K562 (cell line): ENCODE data around the gene CERS5. TPM values are rescaled to one million over a fixed set of nuclear protein-coding genes. Genes with fewer than 3 reads are reported as not detected.

Experiments
- ATAC-seq: fragments of 200-7000 bp; cut with Tn5 transposase; 3 replicates; pipeline ENCODE4 v1.9.1; 2020; ENCODE audit warnings: moderate library complexity
- BruUV-seq: library from RNA; stranded (reverse); fragments of 400-500 nt; replicated peaks from 2 replicates; lab custom pipeline; 2021; lab: Mats Ljungman, UMichigan
- CTCF ChIA-PET: fragments of 300-600 bp; formaldehyde crosslinking; extraction: SDS; loops from one replicate; lab custom pipeline; 2021; ENCODE audit warnings: low intra/inter-chr PET ratio; lab: Yijun Ruan, JAX
- POLR2A ChIA-PET: fragments of 300-600, 350-650 bp; sonication (Branson Sonifier 250); formaldehyde crosslinking; extraction: SDS; loops from one replicate; lab custom pipeline; 2021; ENCODE audit warnings: antibody characterized with exemption, inconsistent platforms; lab: Yijun Ruan, JAX
- DNase-seq, 4 experiments: peaks; one replicate each; pipeline versions ENCODE4 v3.0.0 to v3.0.0-alpha.2; 2011 to 2018; ENCODE audit warnings: low spot score in 3 of 4, mixed read lengths in 3 of 4; ENCODE audit errors: extremely low read depth in 1 of 4
- FAIRE-seq: peaks from 2 replicates; lab custom pipeline; 2011; peaks lifted over from hg19 to GRCh38; lab: Jason Lieb, UNC
- H2AFZ ChIP-seq: 2 replicates; pipeline ENCODE4 v1.6.0; 2011; ENCODE audit warnings: low read depth, low read length, control low read depth, inconsistent platforms
- H3K27ac ChIP-seq: fragments of 200-600 bp; 3 replicates; pipeline ENCODE4 v1.8.0; 2011; ENCODE audit warnings: low read depth, mild to moderate bottlenecking, control low read depth, inconsistent platforms, low read length, moderate library complexity, mixed read lengths; ENCODE audit errors: extremely low read depth
- H3K27me3 ChIP-seq, 2 experiments: fragments of 300-600 bp in 1 of 2; 2 replicates in 1 of 2; 3 replicates in 1 of 2; pipeline versions ENCODE4 v1.6.0 to v1.8.0; 2011; ENCODE audit warnings: inconsistent platforms in 2 of 2, low read length in 2 of 2, mild to moderate bottlenecking in 1 of 2, mixed read lengths in 1 of 2, moderate library complexity in 1 of 2; ENCODE audit not compliant: control insufficient read depth in 2 of 2, insufficient read depth in 2 of 2
- H3K36me3 ChIP-seq: fragments of 300-600 bp; 3 replicates; pipeline ENCODE4 v1.8.0; 2011; ENCODE audit warnings: mild to moderate bottlenecking, low read length, inconsistent platforms; ENCODE audit not compliant: control insufficient read depth, insufficient read depth
- H3K4me1 ChIP-seq, 2 experiments: fragments of 200-600 bp in 1 of 2; replicated peaks in 1 of 2; 2 replicates in 1 of 2; 3 replicates in 1 of 2; pipeline versions ENCODE4 v1.5.1 to v1.8.0; 2011; ENCODE audit warnings: inconsistent platforms in 2 of 2, low read length in 2 of 2, mild to moderate bottlenecking in 1 of 2, mixed read lengths in 1 of 2, moderate library complexity in 1 of 2; ENCODE audit not compliant: control insufficient read depth in 2 of 2, insufficient read depth in 2 of 2
- H3K4me2 ChIP-seq: 2 replicates; pipeline ENCODE4 v1.6.1; 2011; ENCODE audit warnings: low read length, control low read depth, inconsistent platforms, mixed read lengths; ENCODE audit not compliant: insufficient read depth
- H3K4me3 ChIP-seq: fragments of 200-600 bp; sonication (generic), shearing (Covaris generic); 2 replicates; pipeline ENCODE4 v1.5.1; 2016; ENCODE audit warnings: control low read depth, inconsistent platforms
- H3K79me2 ChIP-seq: fragments of 200-600 bp; 3 replicates; pipeline ENCODE4 v1.8.0; 2011; ENCODE audit warnings: low read length, inconsistent platforms; ENCODE audit not compliant: control insufficient read depth, insufficient read depth
- H3K9ac ChIP-seq, 2 experiments: 2 replicates each; pipeline versions ENCODE4 v1.6.0 to v1.6.1; 2011; ENCODE audit warnings: low read depth in 2 of 2, low read length in 2 of 2, control low read depth in 1 of 2, inconsistent platforms in 1 of 2, mild to moderate bottlenecking in 1 of 2, mixed read lengths in 1 of 2; ENCODE audit not compliant: insufficient read depth in 1 of 2
- H3K9me1 ChIP-seq: one replicate; pipeline ENCODE4 v1.6.0; 2011; ENCODE audit warnings: inconsistent platforms, mild to moderate bottlenecking, low read length, moderate library complexity; ENCODE audit not compliant: control insufficient read depth, insufficient read depth
- H3K9me3 ChIP-seq: replicated peaks from 2 replicates; pipeline ENCODE4 v1.5.1; 2011; ENCODE audit warnings: low read depth, low read length, inconsistent platforms; ENCODE audit not compliant: control insufficient read depth, insufficient read depth
- H4K20me1 ChIP-seq: replicated peaks from 2 replicates; pipeline ENCODE4 v1.6.1; 2011; ENCODE audit warnings: low read length, inconsistent platforms, mixed read lengths; ENCODE audit not compliant: control insufficient read depth, insufficient read depth
- FOS ChIP-seq: IDR thresholded peaks from 3 replicates; pipeline ENCODE4 v1.6.1; 2011; ENCODE audit not compliant: insufficient read length; ENCODE audit errors: extremely low read depth
- GABPA ChIP-seq: fragments of 200-800 bp; sonication (Bioruptor generic); conservative IDR thresholded peaks from 2 replicates; pipeline ENCODE4 v1.6.1; 2016; ENCODE audit warnings: low read depth, missing genetic modification characterization, missing compliant biosample characterization
- GABPB2 ChIP-seq: fragments of 250-450 bp; sonication (Bioruptor Pico); conservative IDR thresholded peaks from 2 replicates; pipeline ENCODE4 v1.5.1; 2021; ENCODE audit warnings: mild to moderate bottlenecking
- HLTF ChIP-seq: fragments of 450-650 bp; IDR thresholded peaks from 2 replicates; pipeline ENCODE4 v1.6.1; 2016
- KDM5B ChIP-seq: fragments of 200-600 bp; sonication (generic); IDR thresholded peaks from 2 replicates; pipeline ENCODE4 v1.6.1; 2012; ENCODE audit warnings: low read depth, mild to moderate bottlenecking, moderate library complexity, low read length, control low read depth, inconsistent platforms; ENCODE audit not compliant: insufficient replicate concordance
- KLF13 ChIP-seq: fragments of 450-650 bp; IDR thresholded peaks from 2 replicates; pipeline ENCODE4 v1.6.1; 2016; ENCODE audit warnings: missing genetic modification characterization, low read depth, mild to moderate bottlenecking, missing compliant biosample characterization, moderate library complexity, borderline replicate concordance
- MYNN ChIP-seq, 2 experiments: sonication (generic); formaldehyde crosslinking in 1 of 2; IDR thresholded peaks; 2 replicates each; pipeline versions ENCODE4 v1.5.0 to v1.6.1; 2016 to 2020; ENCODE audit warnings: antibody characterized with exemption in 1 of 2, missing genetic modification reagents in 1 of 2
- PHF21A ChIP-seq: fragments of 450-650 bp; IDR thresholded peaks from 2 replicates; pipeline ENCODE4 v1.6.1; 2017; ENCODE audit warnings: low read depth, borderline replicate concordance
- SP2 ChIP-seq: IDR thresholded peaks from 2 replicates; pipeline ENCODE4 v1.6.1; 2011; ENCODE audit warnings: mild to moderate bottlenecking, low read depth, low read length, moderate library complexity; ENCODE audit not compliant: poor library complexity, severe bottlenecking; ENCODE audit errors: extremely low read depth
- STAT5B ChIP-seq: fragments of 250-450 bp; sonication (Bioruptor Pico); IDR thresholded peaks from 2 replicates; pipeline ENCODE4 v1.8.0; 2021; ENCODE audit warnings: mild to moderate bottlenecking, inconsistent platforms
- ZBTB17 ChIP-seq: fragments of 450-650 bp; formaldehyde crosslinking; IDR thresholded peaks from 2 replicates; pipeline ENCODE4 v1.4.0; 2020; ENCODE audit warnings: mild to moderate bottlenecking
- ZNF165 ChIP-seq: fragments of 250-450 bp; sonication (Bioruptor Pico); IDR thresholded peaks from 2 replicates; pipeline ENCODE4 v1.4.0; 2020; ENCODE audit warnings: borderline replicate concordance
- ZNF23 ChIP-seq: fragments of 250-450 bp; sonication (Bioruptor Pico); IDR thresholded peaks from 2 replicates; pipeline ENCODE4 v1.4.0; 2020; ENCODE audit warnings: mild to moderate bottlenecking
- ZNF431 ChIP-seq: sonication (generic); formaldehyde crosslinking; IDR thresholded peaks from 2 replicates; pipeline ENCODE4 v1.8.0; 2022; ENCODE audit warnings: mild to moderate bottlenecking, missing genetic modification reagents
- ZNF57 ChIP-seq: fragments of 450-650 bp; formaldehyde crosslinking; IDR thresholded peaks from 2 replicates; pipeline ENCODE4 v1.4.0; 2020; ENCODE audit warnings: mild to moderate bottlenecking, moderate library complexity
- WGBS: fragments of 100-300 bp; shearing (Covaris generic); methylation state at CpG from one replicate; pipeline ENCODE4 v1.1.6; 2016; ENCODE audit warnings: low coverage, mixed read lengths; ENCODE audit not compliant: insufficient coverage; ENCODE audit errors: missing lambda C conversion rate; 5-methylcytosine and 5-hydroxymethylcytosine counted together
- in situ Hi-C: fragments of 300-500 bp; cut with MboI; formaldehyde crosslinking; loops from 4 replicates; pipeline ENCODE4 v1.15.0; 2018; ENCODE audit warnings: inconsistent platforms, mixed read lengths
- intact Hi-C: fragments of 100-400 bp; cut with micrococcal nuclease; formaldehyde crosslinking; loops from 2 replicates; pipeline ENCODE4 v1.14.2; 2022
- polyA plus RNA-seq, 8 experiments: library from polyadenylated mRNA; depleted of rRNA in 4 of 8; stranded (reverse) in 5 of 8; unstranded in 3 of 8; fragments of >200 nt; fragmentation: Nextera tagmentation in 2 of 8; fragmentation: Illumina TruSeq in 1 of 8; extraction: Ambion mirVana in 2 of 8; extraction: Trizol in 1 of 8; gene quantifications; 2 replicates each; pipeline versions ENCODE4 v1.2.1 to v1.2.3, GENCODE V29; 2011 to 2014; ENCODE audit warnings: inconsistent platforms in 1 of 8, missing spikeins in 1 of 8
- total RNA-seq, 7 experiments: library from RNA; depleted of rRNA in 6 of 7; stranded (reverse); fragments of >200 nt in 6 of 7; fragmentation: Illumina TruSeq in 2 of 7; extraction: Trizol in 2 of 7; gene quantifications; 2 replicates each; pipeline versions ENCODE4 v1.2.1 to v1.2.3, GENCODE V29; 2011 to 2021; ENCODE audit warnings: low replicate concordance in 1 of 7
- TF ChIP-seq, protein P1 (sequence below), 2 experiments: fragments of 450-650 bp; formaldehyde crosslinking in 1 of 2; IDR thresholded peaks; 2 replicates each; pipeline versions ENCODE4 v1.4.0 to v1.6.1; 2014 to 2020; ENCODE audit warnings: mild to moderate bottlenecking in 2 of 2, borderline replicate concordance in 1 of 2, low read depth in 1 of 2

The CERS5 gene
- total and polyA plus RNA-seq, 9 of the 15 experiments (the other 6 are each of a cell fraction or from before 2014, with no cell fraction given): 6.1 to 47.5 (median 17.8) TPM

DNA sequence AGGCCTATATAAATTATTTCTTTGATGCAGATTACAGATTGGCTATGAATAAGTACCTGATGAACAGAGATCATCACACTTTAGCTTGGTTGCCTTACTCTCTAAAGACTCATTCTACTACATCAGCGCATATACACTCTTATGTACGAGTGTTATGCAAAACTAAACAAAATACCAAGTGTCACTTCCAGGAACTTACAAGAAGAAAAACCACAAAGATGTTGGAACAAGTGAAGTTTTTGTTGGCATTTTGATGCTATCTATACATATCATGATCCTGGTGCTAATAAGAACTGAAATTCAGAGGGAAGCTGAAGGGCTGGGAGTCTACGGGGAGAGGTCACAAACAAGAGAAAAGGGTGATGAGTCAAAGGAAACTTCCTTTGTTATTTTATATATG lies 47.9 kb upstream of the CERS5 start:
- Histone ChIP-seq H3K9me3 (no peaks in the 10 kb centered on the region), H3K27ac (no peak overlapping the region), H3K4me2 (no peak overlapping the region), H3K9me1 (no peaks in the 10 kb centered on the region), H4K20me1 (no peaks in the 10 kb centered on the region), H3K9ac (no peak overlapping the region), H3K4me3 (no peak overlapping the region), H3K79me2 (peaks cover 17% of the 10 kb centered on the region), H3K27me3 (no peaks in the 10 kb centered on the region), H3K4me1 (no peaks in the 10 kb centered on the region; a peak in 1 of 5 replicates), H2AFZ (no peak overlapping the region), H3K36me3 (peaks cover 8% of the 10 kb centered on the region; the same call in 1 of the 3 replicates)
- in situ Hi-C loops: no loop called here
- WGBS: 81% methylated on average over 3 of the region's 3 CpGs
- FAIRE-seq (no peak), ATAC-seq (no peak), DNase-seq (no peak)
- no TSS peak for BruUV-seq
- POLR2A ChIA-PET: interaction anchor here (2.4 kb wide), 1 partner anchor 11 kb away, joined by 9 read pairs; no protein-coding TSS in a partner anchor
- intact Hi-C loops: no loop called here
- TF ChIP-seq, protein P1, sequence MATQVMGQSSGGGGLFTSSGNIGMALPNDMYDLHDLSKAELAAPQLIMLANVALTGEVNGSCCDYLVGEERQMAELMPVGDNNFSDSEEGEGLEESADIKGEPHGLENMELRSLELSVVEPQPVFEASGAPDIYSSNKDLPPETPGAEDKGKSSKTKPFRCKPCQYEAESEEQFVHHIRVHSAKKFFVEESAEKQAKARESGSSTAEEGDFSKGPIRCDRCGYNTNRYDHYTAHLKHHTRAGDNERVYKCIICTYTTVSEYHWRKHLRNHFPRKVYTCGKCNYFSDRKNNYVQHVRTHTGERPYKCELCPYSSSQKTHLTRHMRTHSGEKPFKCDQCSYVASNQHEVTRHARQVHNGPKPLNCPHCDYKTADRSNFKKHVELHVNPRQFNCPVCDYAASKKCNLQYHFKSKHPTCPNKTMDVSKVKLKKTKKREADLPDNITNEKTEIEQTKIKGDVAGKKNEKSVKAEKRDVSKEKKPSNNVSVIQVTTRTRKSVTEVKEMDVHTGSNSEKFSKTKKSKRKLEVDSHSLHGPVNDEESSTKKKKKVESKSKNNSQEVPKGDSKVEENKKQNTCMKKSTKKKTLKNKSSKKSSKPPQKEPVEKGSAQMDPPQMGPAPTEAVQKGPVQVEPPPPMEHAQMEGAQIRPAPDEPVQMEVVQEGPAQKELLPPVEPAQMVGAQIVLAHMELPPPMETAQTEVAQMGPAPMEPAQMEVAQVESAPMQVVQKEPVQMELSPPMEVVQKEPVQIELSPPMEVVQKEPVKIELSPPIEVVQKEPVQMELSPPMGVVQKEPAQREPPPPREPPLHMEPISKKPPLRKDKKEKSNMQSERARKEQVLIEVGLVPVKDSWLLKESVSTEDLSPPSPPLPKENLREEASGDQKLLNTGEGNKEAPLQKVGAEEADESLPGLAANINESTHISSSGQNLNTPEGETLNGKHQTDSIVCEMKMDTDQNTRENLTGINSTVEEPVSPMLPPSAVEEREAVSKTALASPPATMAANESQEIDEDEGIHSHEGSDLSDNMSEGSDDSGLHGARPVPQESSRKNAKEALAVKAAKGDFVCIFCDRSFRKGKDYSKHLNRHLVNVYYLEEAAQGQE (IDR thresholded peaks at IDR 0.05; ENCODE audit: borderline replicate concordance): no peak
- TF ChIP-seq, protein P1 (CRISPR knock-in tag; IDR thresholded peaks at IDR 0.05; ENCODE audit: low read depth): no peak
- no peak for TF ChIP-seq GABPB2 (CRISPR knock-in tag)
- no peak for TF ChIP-seq ZNF165 (CRISPR knock-in tag)
- TF ChIP-seq ZBTB17 (CRISPR knock-in tag): no peak
- no peak for TF ChIP-seq KLF13
- no peak for TF ChIP-seq MYNN (IDR thresholded peaks at IDR 0.05)
- TF ChIP-seq MYNN (CRISPR knock-in tag; IDR thresholded peaks at IDR 0.05): no peak
- TF ChIP-seq STAT5B (CRISPR knock-in tag): no peak
- TF ChIP-seq PHF21A: no peak
- no peak for TF ChIP-seq ZNF57 (CRISPR knock-in tag)
- no peak for TF ChIP-seq KDM5B
- no peak for TF ChIP-seq GABPA
- no peak for TF ChIP-seq ZNF23 (CRISPR knock-in tag)
- no peak for TF ChIP-seq FOS
- TF ChIP-seq SP2: no peak
- no peak for TF ChIP-seq HLTF
- no peak for TF ChIP-seq ZNF431 (CRISPR knock-in tag)
- TF ChIP-seq, all 486 proteins: peak for 0
- CTCF ChIA-PET: no interaction called here
